ENCODE results near the gene PARD6A.

Gene PARD6A

GRCh38 chr16:67709050-67709449 is 48.3 kb downstream of the PARD6A start:
- TF ChIP-seq TSHZ2 (CRISPR knock-in tag; IDR thresholded peaks at IDR 0.05) = no peak
- TF ChIP-seq ZNF70 (CRISPR knock-in tag; IDR thresholded peaks at IDR 0.05) = no peak
- no peak for TF ChIP-seq ZNF8 (CRISPR knock-in tag; IDR thresholded peaks at IDR 0.05)
- no peak for TF ChIP-seq POU6F1 (CRISPR knock-in tag; IDR thresholded peaks at IDR 0.05; ENCODE audit: borderline replicate concordance, low read depth)
- no peak for TF ChIP-seq ISL1 (CRISPR knock-in tag; IDR thresholded peaks at IDR 0.05)
- no peak for ATAC-seq

- no peak for ATAC-seq
- no peak for TF ChIP-seq ISL1 (CRISPR knock-in tag; IDR thresholded peaks at IDR 0.05)
- no peak for TF ChIP-seq PPARA (CRISPR knock-in tag; IDR thresholded peaks at IDR 0.05; ENCODE audit: borderline replicate concordance)
- no peak for TF ChIP-seq ZNF70 (CRISPR knock-in tag; IDR thresholded peaks at IDR 0.05)
These were observed 49.8 kb downstream of the PARD6A start for GRCh38 chr16:67710607-67711006.

Data from SK-N-SH treated with all-trans-retinoic acid at 6 μM for 48 hours (cell line).